ENCODE results near the gene RFX7. TPM values are rescaled to one million over a fixed set of nuclear protein-coding genes. Genes with fewer than 3 reads are reported as not detected.

RFX7 gene
- total RNA-seq, 4 donors from 2014 or later, result 11.1 to 15.1 (median 12.7) TPM

GRCh38 chr15:56199038-56199437, 44.6 kb downstream of the RFX7 start:
- DNase-seq (ENCODE audit: low spot score in 2 of 2), result no peak
- intact Hi-C loops (cut with DNase I; ENCODE audit: low total_unique reads), result no loop called here
- H3K4me3 ChIP-seq (ENCODE audit: low read depth, poor library complexity, severe bottlenecking), result no peak overlapping the region
- no peak for TF ChIP-seq CTCF (IDR thresholded peaks at IDR 0.05)
- TF ChIP-seq POLR2A (IDR thresholded peaks at IDR 0.05), result no peak
- 87 to 91% methylated on average over 2 of the region's 2 CpGs for WGBS, 2 donors

DNA sequence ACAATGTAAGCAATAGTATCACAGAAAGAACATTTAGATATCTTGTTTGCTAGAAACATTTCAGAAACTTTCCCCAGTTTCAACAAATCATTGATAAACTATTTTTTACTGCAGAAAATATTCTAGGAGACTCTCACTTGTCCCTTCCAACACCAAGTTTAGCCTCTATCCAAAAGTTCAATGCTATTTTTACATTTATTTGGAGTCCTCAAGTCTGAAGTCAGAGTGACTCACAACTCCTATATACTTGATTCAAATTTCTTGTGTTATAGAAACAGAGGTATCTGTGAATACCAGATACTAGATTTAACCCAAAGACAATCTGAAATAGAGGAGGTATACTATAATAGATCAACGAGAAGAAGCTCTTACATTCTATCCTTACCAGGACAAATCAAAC, 49.6 kb downstream of the RFX7 start:
- WGBS, 2 donors, result 92 to 96% methylated on average over 1 of the region's 1 CpG
- H3K4me3 ChIP-seq (ENCODE audit: low read depth, poor library complexity, severe bottlenecking), result no peak overlapping the region
- TF ChIP-seq POLR2A (IDR thresholded peaks at IDR 0.05) (no peak), CTCF (IDR thresholded peaks at IDR 0.05) (no peak)
- intact Hi-C loops (cut with DNase I; ENCODE audit: low total_unique reads), result no loop called here
- no peak for DNase-seq (ENCODE audit: low spot score in 2 of 2)

- intact Hi-C loops (cut with DNase I; ENCODE audit: low total_unique reads), result no loop called here
- WGBS, 2 donors, result 98% methylated on average over 10 of the region's 10 CpGs
- no peak for DNase-seq (ENCODE audit: low spot score in 2 of 2)
- TF ChIP-seq POLR2A (IDR thresholded peaks at IDR 0.05) (no peak), CTCF (IDR thresholded peaks at IDR 0.05) (no peak)
- no peak overlapping the region for H3K4me3 ChIP-seq (ENCODE audit: low read depth, poor library complexity, severe bottlenecking)
Observed at GRCh38 chr15:56192659-56193442, 50.8 kb downstream of the RFX7 start.

GRCh38 chr15:56187665-56188064, 56.0 kb downstream of the RFX7 start:
- H3K4me3 ChIP-seq (ENCODE audit: low read depth, poor library complexity, severe bottlenecking), result no peak overlapping the region
- TF ChIP-seq CTCF (IDR thresholded peaks at IDR 0.05) (no peak), POLR2A (IDR thresholded peaks at IDR 0.05) (no peak)
- whole genome bisulfite sequencing, 2 donors, result 88 to 93% methylated on average over 1 of the region's 1 CpG
- intact Hi-C loops (cut with DNase I; ENCODE audit: low total_unique reads), result no loop called here
- no peak for DNase-seq (ENCODE audit: low spot score in 2 of 2)

DNA sequence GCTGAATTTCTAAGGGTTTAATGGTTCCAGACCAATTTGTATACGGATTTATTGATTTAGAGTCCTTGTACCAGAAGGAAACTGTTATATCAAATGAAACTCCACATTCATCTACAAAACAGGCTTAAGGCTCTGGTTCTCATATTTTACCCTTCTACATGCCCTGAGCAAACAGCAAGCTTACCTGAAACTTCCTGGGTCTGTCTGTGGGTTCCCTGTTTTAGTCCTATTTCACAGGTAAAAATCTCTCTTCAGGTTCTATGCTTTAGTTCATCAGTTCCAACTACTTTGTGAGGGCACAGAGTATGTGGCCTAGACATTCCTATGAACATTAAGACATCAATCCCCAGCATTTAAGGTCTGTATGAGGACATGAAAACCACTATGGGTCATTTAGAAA, 57.7 kb downstream of the RFX7 start:
- TF ChIP-seq POLR2A (IDR thresholded peaks at IDR 0.05) (no peak), CTCF (IDR thresholded peaks at IDR 0.05) (no peak)
- H3K4me3 ChIP-seq (ENCODE audit: low read depth, poor library complexity, severe bottlenecking), result no peak overlapping the region
- no peak for DNase-seq (ENCODE audit: low spot score in 2 of 2)
- WGBS, 2 donors, result 80% methylated on average over 1 of the region's 1 CpG
- intact Hi-C loops (cut with DNase I; ENCODE audit: low total_unique reads), result no loop called here

DNA sequence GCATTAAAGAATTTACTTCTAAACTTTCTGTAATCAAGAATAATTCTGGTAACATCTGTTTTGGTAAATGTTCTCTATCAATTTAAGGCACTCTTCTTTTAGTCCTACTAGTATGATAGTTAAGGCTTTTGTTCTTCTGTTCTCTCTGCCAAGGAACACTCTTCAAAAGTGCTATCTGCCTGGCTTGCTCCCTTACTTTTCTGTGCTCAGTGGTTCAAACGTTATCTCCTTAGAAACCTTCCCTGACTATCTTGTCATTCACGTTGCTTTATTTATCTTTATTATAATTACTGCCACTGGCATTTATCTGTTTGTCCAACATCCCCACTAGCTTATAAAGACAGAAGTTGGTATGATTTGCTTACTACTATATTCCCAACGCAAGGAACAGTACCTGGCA, 59.2 kb downstream of the RFX7 start:
- WGBS, 2 donors, result 85 to 89% methylated on average over 3 of the region's 3 CpGs

More for the DNA sequence above, 59.2 kb downstream of the RFX7 start:
- TF ChIP-seq CTCF (IDR thresholded peaks at IDR 0.05), result no peak
- no peak for TF ChIP-seq POLR2A (IDR thresholded peaks at IDR 0.05)
- intact Hi-C loops (cut with DNase I; ENCODE audit: low total_unique reads), result no loop called here
- no peak overlapping the region for H3K4me3 ChIP-seq (ENCODE audit: low read depth, poor library complexity, severe bottlenecking)
- DNase-seq (ENCODE audit: low spot score in 2 of 2), result no peak
